ENCODE measurements around the gene COPG1.

- TF ChIP-seq TAF1 (conservative IDR thresholded peaks at IDR 0.05) (no peak), CTCF (IDR thresholded peaks at IDR 0.05; ENCODE audit: low read depth, low read length, missing input control) (no peak), REST (IDR thresholded peaks at IDR 0.05) (no peak), ZBTB33 (IDR thresholded peaks at IDR 0.05) (no peak), FOXA1 (IDR thresholded peaks at IDR 0.05) (no peak), MAX (IDR thresholded peaks at IDR 0.05) (no peak), JUND (IDR thresholded peaks at IDR 0.05) (no peak), SP1 (IDR thresholded peaks at IDR 0.05) (no peak), RAD21 (IDR thresholded peaks at IDR 0.05) (no peak), GABPA (IDR thresholded peaks at IDR 0.05 in 1 of 2, conservative IDR thresholded peaks at IDR 0.05 in 1 of 2) (no peak), RXRA (IDR thresholded peaks at IDR 0.05) (no peak), YY1 (IDR thresholded peaks at IDR 0.05) (no peak)
Observed at GRCh38 chr3:129256270-129256669, 6.9 kb downstream of the COPG1 start.
